GM12864 (cell line): ENCODE measurements around the gene SERINC3.
"Not testable (repeated sequence)": the region's sequence is repeated elsewhere in the genome, so short reads cannot be mapped to it uniquely, and the experiment has no call there.

ENCODE experiments used
- DNase-seq: peaks from one replicate; pipeline ENCODE4 v3.0.0-alpha.2; 2011; ENCODE audit warnings: low read depth
- H3K4me3 ChIP-seq: 2 replicates; pipeline ENCODE4 v1.5.1; 2011; ENCODE audit warnings: mild to moderate bottlenecking, low read depth, low read length, control low read depth
- TF ChIP-seq, protein P1 (sequence below): IDR thresholded peaks from 2 replicates; pipeline ENCODE4 v1.5.1; 2011; ENCODE audit warnings: low read depth, mild to moderate bottlenecking, moderate library complexity, low read length, control low read depth, inconsistent platforms; ENCODE audit errors: missing control alignments

Gene SERINC3

GRCh38 chr20:44478206-44478605 lies 43.7 kb downstream of the SERINC3 start:
- TF ChIP-seq, protein P1, sequence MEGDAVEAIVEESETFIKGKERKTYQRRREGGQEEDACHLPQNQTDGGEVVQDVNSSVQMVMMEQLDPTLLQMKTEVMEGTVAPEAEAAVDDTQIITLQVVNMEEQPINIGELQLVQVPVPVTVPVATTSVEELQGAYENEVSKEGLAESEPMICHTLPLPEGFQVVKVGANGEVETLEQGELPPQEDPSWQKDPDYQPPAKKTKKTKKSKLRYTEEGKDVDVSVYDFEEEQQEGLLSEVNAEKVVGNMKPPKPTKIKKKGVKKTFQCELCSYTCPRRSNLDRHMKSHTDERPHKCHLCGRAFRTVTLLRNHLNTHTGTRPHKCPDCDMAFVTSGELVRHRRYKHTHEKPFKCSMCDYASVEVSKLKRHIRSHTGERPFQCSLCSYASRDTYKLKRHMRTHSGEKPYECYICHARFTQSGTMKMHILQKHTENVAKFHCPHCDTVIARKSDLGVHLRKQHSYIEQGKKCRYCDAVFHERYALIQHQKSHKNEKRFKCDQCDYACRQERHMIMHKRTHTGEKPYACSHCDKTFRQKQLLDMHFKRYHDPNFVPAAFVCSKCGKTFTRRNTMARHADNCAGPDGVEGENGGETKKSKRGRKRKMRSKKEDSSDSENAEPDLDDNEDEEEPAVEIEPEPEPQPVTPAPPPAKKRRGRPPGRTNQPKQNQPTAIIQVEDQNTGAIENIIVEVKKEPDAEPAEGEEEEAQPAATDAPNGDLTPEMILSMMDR: no peak
- DNase-seq: no peak
- H3K4me3 ChIP-seq: no peak overlapping the region

- TF ChIP-seq, protein P1: no peak
- DNase-seq: no peak
- no peak overlapping the region; the same call in 1 of the 2 replicates for H3K4me3 ChIP-seq
Measured at GRCh38 chr20:44477151-44477550, 44.7 kb downstream of the SERINC3 start.

DNA sequence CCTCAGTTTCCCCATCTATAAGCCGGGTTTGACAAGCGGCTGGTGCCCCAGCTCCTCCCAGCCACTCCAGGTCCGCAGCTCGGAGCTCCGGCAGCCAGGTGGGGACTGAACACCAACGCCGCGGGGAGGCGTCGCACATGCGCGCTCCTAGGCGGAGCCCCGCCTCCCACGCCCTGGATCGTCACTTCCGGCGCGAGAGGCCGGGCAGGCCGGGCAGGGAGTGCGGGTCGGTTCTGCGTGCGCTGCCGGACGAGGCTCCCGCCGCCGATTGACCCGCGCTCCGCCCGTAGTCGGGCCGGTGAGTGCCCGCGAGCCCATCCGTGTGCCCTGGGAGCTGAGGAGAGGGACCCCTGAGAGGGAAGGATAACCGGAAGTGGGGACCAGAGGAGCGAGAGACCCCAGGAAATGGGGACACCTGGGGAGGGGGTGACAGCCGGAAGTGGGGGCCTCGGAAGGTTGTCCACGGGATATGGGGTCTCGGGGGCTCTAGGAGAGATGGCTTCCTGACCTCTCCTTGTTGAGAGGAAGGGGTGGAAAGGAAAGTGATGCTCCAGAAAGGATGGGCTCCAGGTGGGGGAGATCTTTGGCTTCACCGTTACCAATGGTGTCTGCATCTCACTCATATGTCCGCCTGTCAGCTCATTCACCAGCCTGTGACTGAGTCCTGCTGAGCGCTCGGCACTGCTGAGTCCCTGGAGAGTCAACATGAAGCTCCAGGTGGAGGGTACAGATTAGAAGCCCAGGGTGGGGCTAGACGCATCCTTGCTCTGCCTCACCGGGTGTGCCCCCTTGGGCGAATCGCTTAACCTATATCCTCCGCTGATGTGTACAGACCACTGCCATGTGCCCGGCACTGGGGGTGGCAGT lies 45.9 kb downstream of the SERINC3 start, which contains the start of gene TTPAL:
TTPAL (plus strand) TSS at position 181 of the 867 bp plus-strand sequence. CDS start 4,126 bp downstream, outside the sequence.
- peak; percentile 61 for DNase-seq
- TF ChIP-seq, protein P1: peak; percentile 23
- peak within 1 kb of the TSS; percentile 88 for H3K4me3 ChIP-seq

- no peak for DNase-seq
Measured at GRCh38 chr20:44475372-44475693, 46.5 kb downstream of the SERINC3 start.

GRCh38 chr20:44472283-44472682 lies 49.6 kb downstream of the SERINC3 start:
- not testable (repeated sequence) for H3K4me3 ChIP-seq, DNase-seq

More at GRCh38 chr20:44475372-44475693, 46.5 kb downstream of the SERINC3 start:
- peak overlapping the region; percentile 88 for H3K4me3 ChIP-seq
- TF ChIP-seq, protein P1: no peak

DNA sequence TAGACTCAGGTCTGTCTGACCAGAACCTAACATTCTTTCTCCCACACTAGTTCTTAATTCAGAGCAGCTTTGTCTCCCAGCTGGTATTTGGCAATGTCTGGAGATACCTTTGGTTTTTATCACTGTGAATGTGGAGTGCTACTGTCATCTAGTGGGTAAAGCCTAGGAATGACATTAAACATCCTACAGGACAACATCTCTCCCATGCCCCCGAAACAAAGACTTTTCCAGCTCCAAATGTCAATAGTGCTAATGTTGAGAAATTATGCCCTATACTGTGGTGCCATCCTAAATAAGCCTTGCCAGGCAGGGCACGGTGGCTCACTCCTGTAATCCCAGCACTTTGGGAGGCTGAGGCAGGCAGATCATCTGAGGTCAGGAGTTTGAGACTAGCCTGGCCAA lies 50.4 kb downstream of the SERINC3 start:
- TF ChIP-seq, protein P1: peak; percentile 36
- DNase-seq: no peak
- no peak overlapping the region for H3K4me3 ChIP-seq

GRCh38 chr20:44470327-44470726 lies 51.5 kb downstream of the SERINC3 start:
- H3K4me3 ChIP-seq: no peak overlapping the region
- TF ChIP-seq, protein P1: no peak

More at GRCh38 chr20:44470327-44470726, 51.5 kb downstream of the SERINC3 start:
- DNase-seq: no peak
